Neural cell (in vitro differentiated cells): ENCODE measurements around the gene PXDN. TPM values are rescaled to one million over a fixed set of nuclear protein-coding genes. Genes with fewer than 3 reads are reported as not detected.
"Not testable (repeated sequence)": the region's sequence is repeated elsewhere in the genome, so short reads cannot be mapped to it uniquely, and the experiment has no call there.

Experiments used
- H2AFZ ChIP-seq: fragments of 200-600, 300-800 bp; sonication (generic), shearing (Covaris generic); 2 replicates; pipeline ENCODE4 v1.6.0; 2014; ENCODE audit warnings: low read depth, mild to moderate bottlenecking, antibody characterized with exemption, low read length, moderate library complexity
- H3F3A ChIP-seq: fragments of 200-600 bp; shearing (Covaris generic); 2 replicates; pipeline ENCODE4 v1.6.1; 2016; ENCODE audit warnings: mild to moderate bottlenecking, moderate library complexity, mixed read lengths, antibody characterized with exemption, low read length; ENCODE audit not compliant: insufficient read depth, poor library complexity, severe bottlenecking
- H3K27ac ChIP-seq: fragments of 200-600, 300-800 bp; sonication (generic), shearing (Covaris generic); 2 replicates; pipeline ENCODE4 v1.5.1; 2014; ENCODE audit warnings: mild to moderate bottlenecking, low read length, moderate library complexity
- H3K27me3 ChIP-seq: fragments of 300-800, 200-600 bp; sonication (generic), shearing (Covaris generic); 2 replicates; pipeline ENCODE4 v1.6.0; 2014; ENCODE audit warnings: mild to moderate bottlenecking, low read depth, low read length, moderate library complexity; ENCODE audit not compliant: insufficient read depth
- H3K36me3 ChIP-seq: fragments of 300-800, 200-600 bp; sonication (generic), shearing (Covaris generic); 2 replicates; pipeline ENCODE4 v1.5.1; 2014; ENCODE audit warnings: mild to moderate bottlenecking, antibody characterized with exemption, low read length, moderate library complexity; ENCODE audit not compliant: insufficient read depth
- H3K4me2 ChIP-seq: fragments of 300-800, 200-600 bp; sonication (generic), shearing (Covaris generic); 2 replicates; pipeline ENCODE4 v1.6.0; 2014; ENCODE audit warnings: mild to moderate bottlenecking, low read length
- H3K4me3 ChIP-seq: fragments of 300-800, 200-600 bp; sonication (generic), shearing (Covaris generic); 2 replicates; pipeline ENCODE4 v1.5.1; 2014; ENCODE audit warnings: mild to moderate bottlenecking, low read length, moderate library complexity
- H3K79me2 ChIP-seq: fragments of 200-600 bp; shearing (Covaris generic); replicated peaks from 2 replicates; pipeline ENCODE4 v1.6.0; 2014; ENCODE audit warnings: mild to moderate bottlenecking, low read length, moderate library complexity; ENCODE audit not compliant: insufficient read depth
- H3K9ac ChIP-seq: fragments of 300-800, 200-600 bp; sonication (generic), shearing (Covaris generic); 2 replicates; pipeline ENCODE4 v1.6.1; 2016; ENCODE audit warnings: mild to moderate bottlenecking, low read length, mixed read lengths
- H3K9me2 ChIP-seq: fragments of 200-600 bp; shearing (Covaris generic); 2 replicates; pipeline ENCODE4 v1.6.1; 2016; ENCODE audit warnings: mild to moderate bottlenecking, low read length, mixed read lengths; ENCODE audit not compliant: insufficient read depth
- H3K9me3 ChIP-seq: fragments of 200-600, 300-800 bp; sonication (generic), shearing (Covaris generic); 2 replicates; pipeline ENCODE4 v1.6.1; 2016; ENCODE audit warnings: mild to moderate bottlenecking, mixed run types, low read length, moderate library complexity, mixed read lengths
- H4K20me1 ChIP-seq: fragments of 200-600 bp; shearing (Covaris generic); 2 replicates; pipeline ENCODE4 v1.6.1; 2016; ENCODE audit warnings: mild to moderate bottlenecking, mixed run types; ENCODE audit not compliant: insufficient read depth
- EP300 ChIP-seq: fragments of 450-650 bp; conservative IDR thresholded peaks from 2 replicates; pipeline ENCODE4 v1.6.1; 2014; ENCODE audit warnings: antibody characterized with exemption, mild to moderate bottlenecking, moderate library complexity; ENCODE audit not compliant: poor library complexity, severe bottlenecking
- POLR2AphosphoS5 ChIP-seq: IDR thresholded peaks from 2 replicates; pipeline ENCODE4 v1.6.1; 2012
- SMC3 ChIP-seq: fragments of 450-650 bp; conservative IDR thresholded peaks from 2 replicates; pipeline ENCODE4 v1.6.1; 2014; ENCODE audit warnings: antibody characterized with exemption, mild to moderate bottlenecking, moderate library complexity; ENCODE audit not compliant: poor library complexity
- TAF1 ChIP-seq: IDR thresholded peaks from 2 replicates; pipeline ENCODE4 v1.6.1; 2012; ENCODE audit warnings: low read depth
- polyA plus RNA-seq: library from polyadenylated mRNA; depleted of rRNA; stranded (reverse); fragments of >200 nt; gene quantifications from 2 replicates; pipeline ENCODE4 v1.2.3, GENCODE V29; 2014
- TF ChIP-seq, protein P1 (sequence below): fragments of 450-650 bp; IDR thresholded peaks from 2 replicates; pipeline ENCODE4 v1.5.1; 2014; ENCODE audit warnings: antibody characterized with exemption, mild to moderate bottlenecking, moderate library complexity; ENCODE audit not compliant: poor library complexity, severe bottlenecking
- TF ChIP-seq, protein P2 (sequence below): IDR thresholded peaks from 2 replicates; pipeline ENCODE4 v1.6.1; 2012; ENCODE audit warnings: borderline replicate concordance

PXDN gene
- polyA plus RNA-seq, 1 donor from 2014 or later, result 181 TPM

DNA sequence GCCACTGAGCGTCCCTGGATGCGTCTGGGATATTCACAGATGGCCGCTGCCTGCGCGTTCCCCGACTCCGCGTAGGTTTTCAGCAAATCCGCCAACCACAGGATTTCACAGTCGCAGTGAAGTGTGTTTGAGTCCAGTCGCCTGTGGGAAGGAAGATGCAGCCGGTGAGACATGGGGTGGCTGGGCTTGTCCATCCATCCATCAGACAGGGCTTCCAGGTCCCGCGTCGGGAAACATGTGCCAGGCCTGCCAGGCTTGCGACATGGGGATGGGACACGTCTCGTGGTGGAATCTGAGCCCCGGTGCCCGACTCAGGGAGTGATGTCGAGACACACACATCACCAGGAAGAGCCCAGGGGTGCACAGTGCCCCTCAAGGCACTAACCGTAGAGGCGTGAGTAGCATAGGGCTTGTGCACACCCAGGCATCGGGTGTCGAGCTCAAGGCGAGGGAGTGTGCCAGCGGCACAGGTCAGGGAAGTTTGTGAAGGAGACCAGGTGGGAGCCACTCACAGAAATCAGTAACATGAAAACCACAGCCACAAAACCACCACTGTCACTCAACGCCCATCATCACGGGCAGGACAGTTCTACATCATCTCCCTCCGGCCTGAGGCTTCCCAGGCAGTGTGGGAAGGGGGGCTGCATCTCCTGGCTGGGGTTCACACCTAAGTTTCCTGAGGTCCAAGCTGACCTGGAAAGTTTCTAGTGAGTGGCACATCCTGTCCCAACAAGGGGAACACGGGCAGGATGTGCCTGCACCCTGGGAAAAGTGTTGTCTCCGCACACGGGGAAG lies 63.9 kb downstream of the PXDN start:
- Histone ChIP-seq H3K9me2 (no peaks in the 10 kb centered on the region), H3K4me3 (no peak overlapping the region), H3K36me3 (peaks cover 10% of the 10 kb centered on the region)

DNA sequence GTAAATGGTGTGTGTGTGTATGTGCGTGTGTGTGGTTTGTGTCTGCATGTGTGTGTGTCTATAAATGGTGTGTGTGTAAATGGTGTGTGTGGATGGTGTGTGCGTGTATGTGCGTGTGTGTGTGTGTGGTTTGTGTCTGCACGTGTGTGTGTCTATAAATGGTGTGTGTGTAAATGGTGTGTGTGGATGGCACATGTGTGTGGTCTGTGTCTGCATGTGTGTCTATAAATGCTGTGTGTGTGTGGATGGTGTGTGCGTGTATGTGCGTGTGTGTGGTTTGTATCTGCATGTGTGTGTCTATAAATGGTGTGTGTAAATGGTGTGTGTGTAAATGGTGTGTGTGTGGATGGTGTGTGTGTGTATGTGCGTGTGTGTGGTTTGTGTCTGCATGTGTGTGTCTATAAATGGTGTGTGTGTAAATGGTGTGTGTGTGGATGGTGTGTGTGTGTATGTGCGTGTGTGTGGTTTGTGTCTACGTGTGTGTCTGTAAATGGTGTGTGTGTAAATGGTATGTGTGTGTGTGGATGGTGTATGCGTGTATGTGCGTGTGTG lies 64.8 kb downstream of the PXDN start:
- H3K9me2 ChIP-seq, H3K4me3 ChIP-seq, H3K4me2 ChIP-seq, H4K20me1 ChIP-seq, H2AFZ ChIP-seq, H3K9ac ChIP-seq, H3K9me3 ChIP-seq, H3K27ac ChIP-seq, H3K79me2 ChIP-seq, H3K27me3 ChIP-seq, H3F3A ChIP-seq: not testable (repeated sequence)
- H3K36me3 ChIP-seq, result peaks cover 10% of the 10 kb centered on the region

More for the DNA sequence above, 63.9 kb downstream of the PXDN start:
- Histone ChIP-seq H2AFZ (no peak overlapping the region), H3K9ac (no peak overlapping the region), H3K27ac (no peak overlapping the region), H3K27me3 (no peaks in the 10 kb centered on the region), H3K9me3 (no peaks in the 10 kb centered on the region), H3K4me2 (no peak overlapping the region), H4K20me1 (no peaks in the 10 kb centered on the region), H3F3A (no peaks in the 10 kb centered on the region), H3K79me2 (no peaks in the 10 kb centered on the region)
- TF ChIP-seq EP300, result no peak
- TF ChIP-seq, protein P1, sequence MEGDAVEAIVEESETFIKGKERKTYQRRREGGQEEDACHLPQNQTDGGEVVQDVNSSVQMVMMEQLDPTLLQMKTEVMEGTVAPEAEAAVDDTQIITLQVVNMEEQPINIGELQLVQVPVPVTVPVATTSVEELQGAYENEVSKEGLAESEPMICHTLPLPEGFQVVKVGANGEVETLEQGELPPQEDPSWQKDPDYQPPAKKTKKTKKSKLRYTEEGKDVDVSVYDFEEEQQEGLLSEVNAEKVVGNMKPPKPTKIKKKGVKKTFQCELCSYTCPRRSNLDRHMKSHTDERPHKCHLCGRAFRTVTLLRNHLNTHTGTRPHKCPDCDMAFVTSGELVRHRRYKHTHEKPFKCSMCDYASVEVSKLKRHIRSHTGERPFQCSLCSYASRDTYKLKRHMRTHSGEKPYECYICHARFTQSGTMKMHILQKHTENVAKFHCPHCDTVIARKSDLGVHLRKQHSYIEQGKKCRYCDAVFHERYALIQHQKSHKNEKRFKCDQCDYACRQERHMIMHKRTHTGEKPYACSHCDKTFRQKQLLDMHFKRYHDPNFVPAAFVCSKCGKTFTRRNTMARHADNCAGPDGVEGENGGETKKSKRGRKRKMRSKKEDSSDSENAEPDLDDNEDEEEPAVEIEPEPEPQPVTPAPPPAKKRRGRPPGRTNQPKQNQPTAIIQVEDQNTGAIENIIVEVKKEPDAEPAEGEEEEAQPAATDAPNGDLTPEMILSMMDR, result no peak
- no peak for TF ChIP-seq TAF1
- TF ChIP-seq SMC3, result no peak

DNA sequence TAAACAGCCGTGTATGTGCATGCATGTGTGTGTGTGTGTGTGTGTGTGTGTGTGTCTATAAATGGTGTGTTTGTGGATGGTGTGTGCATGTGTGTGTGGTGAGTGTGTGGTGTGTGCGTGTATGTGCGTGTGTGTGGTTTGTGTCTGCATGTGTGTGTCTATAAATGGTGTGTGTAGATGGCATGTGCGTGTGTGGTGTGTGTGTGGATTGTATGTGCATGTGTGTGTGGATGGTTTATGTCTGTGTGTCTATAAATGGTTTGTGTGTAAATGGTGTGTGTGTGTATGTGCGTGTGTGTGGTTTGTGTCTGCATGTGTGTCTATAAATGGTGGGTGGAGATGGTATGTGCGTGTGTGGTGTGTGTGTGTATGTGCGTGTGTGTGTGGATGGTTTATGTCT lies 65.2 kb downstream of the PXDN start:
- H3F3A ChIP-seq, H3K9ac ChIP-seq, H3K27ac ChIP-seq, H3K9me3 ChIP-seq, H3K4me2 ChIP-seq, H2AFZ ChIP-seq, H4K20me1 ChIP-seq, H3K27me3 ChIP-seq, H3K79me2 ChIP-seq, H3K9me2 ChIP-seq, H3K4me3 ChIP-seq: not testable (repeated sequence)
- H3K36me3 ChIP-seq, result peaks cover 10% of the 10 kb centered on the region

DNA sequence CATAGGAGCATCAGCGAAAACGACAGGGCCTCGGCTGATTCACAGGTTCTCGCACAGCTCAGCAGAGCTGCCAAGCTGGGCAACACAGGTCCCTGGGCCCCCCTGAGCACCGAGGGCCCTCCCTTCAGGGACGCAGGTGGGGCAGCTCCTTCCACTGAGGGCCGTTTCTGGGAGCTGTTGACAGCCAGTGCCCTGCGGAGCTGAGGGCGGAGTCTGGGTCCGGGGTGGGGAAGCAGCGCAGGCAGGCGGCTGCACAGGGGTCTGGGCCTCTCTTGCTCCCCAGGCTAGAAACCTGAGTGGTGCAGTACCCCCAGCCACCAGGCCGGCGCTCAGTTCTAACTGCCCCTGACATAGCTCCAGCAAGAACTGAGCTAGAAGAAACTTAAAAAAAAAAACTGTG lies 65.7 kb downstream of the PXDN start:
- Histone ChIP-seq H3K27ac (no peak overlapping the region), H3K9ac (no peak overlapping the region), H3K4me2 (no peak overlapping the region), H3F3A (no peaks in the 10 kb centered on the region), H3K9me2 (no peaks in the 10 kb centered on the region), H3K36me3 (peaks cover 10% of the 10 kb centered on the region), H4K20me1 (no peaks in the 10 kb centered on the region), H3K27me3 (no peaks in the 10 kb centered on the region), H3K4me3 (no peak overlapping the region), H3K9me3 (no peaks in the 10 kb centered on the region), H2AFZ (no peak overlapping the region), H3K79me2 (no peaks in the 10 kb centered on the region)
- TF ChIP-seq SMC3 (no peak), POLR2AphosphoS5 (no peak), EP300 (no peak)
- TF ChIP-seq, protein P2, sequence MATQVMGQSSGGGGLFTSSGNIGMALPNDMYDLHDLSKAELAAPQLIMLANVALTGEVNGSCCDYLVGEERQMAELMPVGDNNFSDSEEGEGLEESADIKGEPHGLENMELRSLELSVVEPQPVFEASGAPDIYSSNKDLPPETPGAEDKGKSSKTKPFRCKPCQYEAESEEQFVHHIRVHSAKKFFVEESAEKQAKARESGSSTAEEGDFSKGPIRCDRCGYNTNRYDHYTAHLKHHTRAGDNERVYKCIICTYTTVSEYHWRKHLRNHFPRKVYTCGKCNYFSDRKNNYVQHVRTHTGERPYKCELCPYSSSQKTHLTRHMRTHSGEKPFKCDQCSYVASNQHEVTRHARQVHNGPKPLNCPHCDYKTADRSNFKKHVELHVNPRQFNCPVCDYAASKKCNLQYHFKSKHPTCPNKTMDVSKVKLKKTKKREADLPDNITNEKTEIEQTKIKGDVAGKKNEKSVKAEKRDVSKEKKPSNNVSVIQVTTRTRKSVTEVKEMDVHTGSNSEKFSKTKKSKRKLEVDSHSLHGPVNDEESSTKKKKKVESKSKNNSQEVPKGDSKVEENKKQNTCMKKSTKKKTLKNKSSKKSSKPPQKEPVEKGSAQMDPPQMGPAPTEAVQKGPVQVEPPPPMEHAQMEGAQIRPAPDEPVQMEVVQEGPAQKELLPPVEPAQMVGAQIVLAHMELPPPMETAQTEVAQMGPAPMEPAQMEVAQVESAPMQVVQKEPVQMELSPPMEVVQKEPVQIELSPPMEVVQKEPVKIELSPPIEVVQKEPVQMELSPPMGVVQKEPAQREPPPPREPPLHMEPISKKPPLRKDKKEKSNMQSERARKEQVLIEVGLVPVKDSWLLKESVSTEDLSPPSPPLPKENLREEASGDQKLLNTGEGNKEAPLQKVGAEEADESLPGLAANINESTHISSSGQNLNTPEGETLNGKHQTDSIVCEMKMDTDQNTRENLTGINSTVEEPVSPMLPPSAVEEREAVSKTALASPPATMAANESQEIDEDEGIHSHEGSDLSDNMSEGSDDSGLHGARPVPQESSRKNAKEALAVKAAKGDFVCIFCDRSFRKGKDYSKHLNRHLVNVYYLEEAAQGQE, result no peak
- TF ChIP-seq, protein P1, result no peak
